NK-92 treated with Interleukin-12 subunit alpha and Interleukin-12 subunit beta, amount 100 ng/mL, for 24 hours (cell line): ENCODE measurements around the gene KRT15.
A peak's percentile ranks its signal among the peaks of the same experiment; 100 is the strongest.

Experiments
- DNase-seq: peaks from one replicate; lab custom pipeline; 2025; lab: John Stamatoyannopoulos, UW

KRT15 gene

GRCh38 chr17:41504246-41504977 lies 14.3 kb downstream of the KRT15 start:
- no peak for DNase-seq

- DNase-seq, result no peak
These were observed 15.5 kb downstream of the KRT15 start for GRCh38 chr17:41503202-41503601.

- DNase-seq, result no peak
These were observed 18.4 kb downstream of the KRT15 start for GRCh38 chr17:41500131-41500911.

GRCh38 chr17:41499714-41500113 lies 19.0 kb downstream of the KRT15 start:
- DNase-seq, result no peak

- DNase-seq, result no peak
These were observed 20.4 kb downstream of the KRT15 start for GRCh38 chr17:41498276-41498675.

- peak; percentile 27 for DNase-seq
These were observed 21.7 kb downstream of the KRT15 start for GRCh38 chr17:41496803-41497484.

- no peak for DNase-seq
These were observed 24.2 kb downstream of the KRT15 start for GRCh38 chr17:41494524-41494923.

- no peak for DNase-seq
These were observed 25.9 kb downstream of the KRT15 start for GRCh38 chr17:41492771-41493170.

- no peak for DNase-seq
These were observed 26.3 kb downstream of the KRT15 start for GRCh38 chr17:41492351-41492750.

- no peak for DNase-seq
These were observed 27.2 kb downstream of the KRT15 start for GRCh38 chr17:41491476-41491875.

- DNase-seq, result no peak
These were observed 28.4 kb downstream of the KRT15 start for GRCh38 chr17:41490000-41490990.

- no peak for DNase-seq
These were observed 29.2 kb downstream of the KRT15 start, which contains the start of gene KRT36 for GRCh38 chr17:41489531-41489930. Gene KRT36 (minus strand): TSS chr17:41489910. CDS start chr17:41489864, 46 bp downstream.

GRCh38 chr17:41486809-41487530 lies 31.7 kb downstream of the KRT15 start:
- DNase-seq, result no peak

GRCh38 chr17:41486316-41486715 lies 32.4 kb downstream of the KRT15 start:
- DNase-seq, result no peak

GRCh38 chr17:41484920-41485904 lies 33.5 kb downstream of the KRT15 start:
- DNase-seq, result no peak

GRCh38 chr17:41483991-41484826 lies 34.5 kb downstream of the KRT15 start:
- DNase-seq, result no peak

- DNase-seq, result no peak
These were observed 35.2 kb downstream of the KRT15 start for GRCh38 chr17:41483531-41483930.

GRCh38 chr17:41481036-41481435 lies 37.7 kb downstream of the KRT15 start, which contains the start of gene KRT35:
Gene KRT35 (minus strand): TSS chr17:41481151. CDS start chr17:41481097, 54 bp downstream.
- no peak for DNase-seq

- DNase-seq, result no peak
These were observed 38.1 kb downstream of the KRT15 start for GRCh38 chr17:41480581-41480980.
